B cell (primary cell): ENCODE results near the gene SLC15A4. TPM values are rescaled to one million over a fixed set of nuclear protein-coding genes. Genes with fewer than 3 reads are reported as not detected.

ENCODE experiments used
- ATAC-seq: fragments of 200-7000 bp; cut with Tn5 transposase; one replicate; pipeline ENCODE4 v1.10.0; 2021; ENCODE audit warnings: low read depth, mild to moderate bottlenecking, moderate number of reproducible peaks, moderate library complexity
- CTCF ChIA-PET: fragments of 350-600 bp; sonication (Branson Sonifier 250); formaldehyde crosslinking; loops from one replicate; lab custom pipeline; 2021; ENCODE audit warnings: antibody characterized with exemption, inconsistent platforms; lab: Charles Lee
- POLR2A ChIA-PET: fragments of 350-600 bp; sonication (Branson Sonifier 250); formaldehyde crosslinking; loops from one replicate; lab custom pipeline; 2021; ENCODE audit warnings: antibody characterized with exemption; lab: Charles Lee
- DNase-seq: peaks from one replicate; pipeline ENCODE4 v3.0.0; 2013
- H2AFZ ChIP-seq: 2 replicates; pipeline ENCODE4 v1.6.1; 2012; ENCODE audit warnings: mild to moderate bottlenecking, low read depth, low read length; ENCODE audit not compliant: insufficient read depth, poor library complexity, severe bottlenecking
- H3K27ac ChIP-seq, 2 donors: 1 replicate in 1 of 2; 2 replicates in 1 of 2; pipeline ENCODE4 v1.5.1; 2012 to 2013; ENCODE audit warnings: low read length in 2 of 2, mild to moderate bottlenecking in 2 of 2, moderate library complexity in 1 of 2
- H3K27me3 ChIP-seq, 4 experiments: fragments of 200-600 bp in 1 of 4; sonication (generic) in 1 of 4; replicated peaks in 1 of 4; 1 replicate in 2 of 4; 2 replicates in 2 of 4; pipeline versions ENCODE4 v1.6.1 to v1.7.0; 2013 to 2016; ENCODE audit warnings: low read length in 3 of 4, mild to moderate bottlenecking in 2 of 4, mixed read lengths in 1 of 4, moderate library complexity in 1 of 4; ENCODE audit not compliant: insufficient read depth in 4 of 4, control insufficient read depth in 3 of 4; ENCODE audit errors: control extremely low read depth in 1 of 4
- H3K36me3 ChIP-seq, 2 experiments: replicated peaks in 1 of 2; 1 replicate in 1 of 2; 2 replicates in 1 of 2; pipeline versions ENCODE4 v1.6.1 to v1.7.1; 2013; ENCODE audit warnings: low read length in 1 of 2; ENCODE audit not compliant: insufficient read depth in 2 of 2, control insufficient read depth in 1 of 2; ENCODE audit errors: control extremely low read depth in 1 of 2, extremely low read depth in 1 of 2
- H3K4me1 ChIP-seq, 2 donors: fragments of 200-600 bp in 1 of 2; sonication (generic) in 1 of 2; 1 replicate in 1 of 2; 2 replicates in 1 of 2; pipeline versions ENCODE4 v1.5.1 to v1.6.1; 2013 to 2017; ENCODE audit warnings: low read length in 2 of 2; ENCODE audit not compliant: control insufficient read depth in 2 of 2, insufficient read depth in 2 of 2
- H3K4me2 ChIP-seq: replicated peaks from 2 replicates; pipeline ENCODE3; 2012; ENCODE audit warnings: mild to moderate bottlenecking, low read depth, low read length; ENCODE audit not compliant: poor library complexity, severe bottlenecking
- H3K4me3 ChIP-seq, 5 experiments: fragments of 200-600 bp in 1 of 5; sonication (generic) in 1 of 5; 1 replicate in 3 of 5; 2 replicates in 2 of 5; pipeline versions ENCODE4 v1.5.1 to v1.7.0; 2011 to 2016; ENCODE audit warnings: low read length in 4 of 5, mild to moderate bottlenecking in 4 of 5, low read depth in 2 of 5, control low read depth in 1 of 5, moderate library complexity in 1 of 5; ENCODE audit not compliant: insufficient read depth in 1 of 5; ENCODE audit errors: control extremely low read depth in 1 of 5, extremely low read depth in 1 of 5
- H3K79me2 ChIP-seq: fragments of 200-600 bp; sonication (generic); one replicate; pipeline ENCODE4 v1.6.0; 2016; ENCODE audit warnings: low read length; ENCODE audit not compliant: control insufficient read depth, insufficient read depth
- H3K9ac ChIP-seq: fragments of 200-600 bp; sonication (generic); 2 replicates; pipeline ENCODE4 v1.6.1; 2017; ENCODE audit warnings: mild to moderate bottlenecking, low read length, moderate library complexity
- H3K9me3 ChIP-seq, 3 donors: one replicate each; pipeline versions ENCODE4 v1.6.1 to v1.7.1; 2013; ENCODE audit warnings: low read length in 2 of 3; ENCODE audit not compliant: control insufficient read depth in 2 of 3, insufficient read depth in 1 of 3; ENCODE audit errors: control extremely low read depth in 1 of 3
- H4K20me1 ChIP-seq: 2 replicates; pipeline ENCODE4 v1.6.0; 2012; ENCODE audit warnings: mild to moderate bottlenecking, low read length; ENCODE audit not compliant: insufficient read depth, control insufficient read depth, poor library complexity, severe bottlenecking
- H3K27ac Mint-ChIP-seq: one replicate; pipeline ENCODE4 v1.8.0; 2021; ENCODE audit warnings: mixed read lengths
- H3K27me3 Mint-ChIP-seq: one replicate; pipeline ENCODE4 v1.8.0; 2021; ENCODE audit warnings: mixed read lengths
- H3K4me1 Mint-ChIP-seq: one replicate; pipeline ENCODE4 v1.8.0; 2021; ENCODE audit warnings: mixed read lengths
- H3K4me3 Mint-ChIP-seq: one replicate; pipeline ENCODE4 v1.8.0; 2021; ENCODE audit warnings: mixed read lengths
- H3K9me3 Mint-ChIP-seq: one replicate; pipeline ENCODE4 v1.8.0; 2022; ENCODE audit warnings: mixed read lengths; ENCODE audit not compliant: insufficient read depth
- CTCF ChIP-seq: fragments of 200-600 bp; IDR thresholded peaks from one replicate; pipeline ENCODE4 v1.8.0; 2022; ENCODE audit warnings: antibody characterized with exemption, mild to moderate bottlenecking
- EZH2 ChIP-seq: IDR thresholded peaks from 2 replicates; pipeline ENCODE4 v1.6.1; 2012; ENCODE audit warnings: borderline replicate concordance, low read depth, mild to moderate bottlenecking, moderate library complexity, low read length; ENCODE audit not compliant: insufficient read depth, poor library complexity, severe bottlenecking
- WGBS: methylation state at CpG from one replicate; pipeline ENCODE4 v1.1.5; 2013; ENCODE audit warnings: missing lambda C conversion rate; ENCODE audit not compliant: insufficient coverage; 5-methylcytosine and 5-hydroxymethylcytosine counted together
- intact Hi-C: fragments of 100-400 bp; cut with micrococcal nuclease; formaldehyde crosslinking; loops from one replicate; pipeline ENCODE4 v1.10.0; 2022
- polyA plus RNA-seq: library from polyadenylated mRNA; depleted of rRNA; stranded (reverse); fragments of >200 nt; gene quantifications from 2 replicates; pipeline ENCODE4 v1.2.3, GENCODE V29; 2012
- total RNA-seq, 2 donors: library from RNA; stranded (reverse); fragments of 120-200 nt in 1 of 2; gene quantifications; 1 replicate in 1 of 2; 2 replicates in 1 of 2; pipeline versions ENCODE4 v1.2.3 to v1.2.4, GENCODE V29; 2013 to 2022

SLC15A4 gene
- total and polyA plus RNA-seq, 2 donors (not counting 1 experiment from before 2014, with no cell fraction given) = 48.9 to 67.2 TPM

GRCh38 chr12:128763395-128763794, 60.4 kb downstream of the SLC15A4 start:
- H2AFZ ChIP-seq = no peak overlapping the region
- TF ChIP-seq CTCF (no peak), EZH2 (no peak)
- DNase-seq = no peak
- Mint-ChIP-seq H3K4me3 (no peak overlapping the region), H3K27me3 (peaks cover 47% of the 10 kb centered on the region), H3K9me3 (no peaks in the 10 kb centered on the region), H3K27ac (no peak overlapping the region), H3K4me1 (no peaks in the 10 kb centered on the region)
- no peaks in the 10 kb centered on the region for H3K36me3 ChIP-seq
- ChIA-PET CTCF (no interaction called here), POLR2A (no interaction called here)
- H3K9me3 ChIP-seq = no peaks in the 10 kb centered on the region
- H3K27me3 ChIP-seq = peaks cover 0 to 11% (median 0%) of the 10 kb centered on the region in 4 experiments
- 94% methylated on average over 8 of the region's 9 CpGs for WGBS
- no peaks in the 10 kb centered on the region for H4K20me1 ChIP-seq
- no peaks in the 10 kb centered on the region for H3K79me2 ChIP-seq
- H3K9ac ChIP-seq = no peak overlapping the region
- no peak overlapping the region for H3K4me2 ChIP-seq
- no peak for ATAC-seq
- H3K27ac ChIP-seq = no peak overlapping the region
- no peak overlapping the region for H3K4me3 ChIP-seq
- intact Hi-C loops = no loop called here
- no peaks in the 10 kb centered on the region for H3K4me1 ChIP-seq

- Histone ChIP-seq H3K4me1 (no peaks in the 10 kb centered on the region), H3K4me2 (no peak overlapping the region), H3K9ac (no peak overlapping the region), H3K9me3 (peaks cover 0 to 2% (median 0%) of the 10 kb centered on the region in 3 donors), H3K79me2 (no peaks in the 10 kb centered on the region), H3K36me3 (no peaks in the 10 kb centered on the region), H3K4me3 (no peak overlapping the region), H3K27ac (no peak overlapping the region), H4K20me1 (no peaks in the 10 kb centered on the region), H3K27me3 (peaks cover 0 to 7% (median 0%) of the 10 kb centered on the region in 4 experiments), H2AFZ (no peak overlapping the region)
- H3K4me1 Mint-ChIP-seq = no peaks in the 10 kb centered on the region
- no peak overlapping the region for H3K27ac Mint-ChIP-seq
- ChIA-PET CTCF (interaction anchor here (0.6 kb wide), 1 partner anchor 20 kb away, joined by 3 read pairs; no protein-coding TSS in a partner anchor), POLR2A (no interaction called here)
- WGBS = 57% methylated on average over 1 of the region's 4 CpGs
- no peak overlapping the region for H3K4me3 Mint-ChIP-seq
- TF ChIP-seq CTCF = no peak
- TF ChIP-seq EZH2 = no peak
- no peak for ATAC-seq
- peaks cover 37% of the 10 kb centered on the region for H3K27me3 Mint-ChIP-seq
- no peak for DNase-seq
- intact Hi-C loops = no loop called here
- H3K9me3 Mint-ChIP-seq = no peaks in the 10 kb centered on the region
Measured at GRCh38 chr12:128761379-128761790, 62.4 kb downstream of the SLC15A4 start.
